SW 1271 (cell line): ENCODE results near the gene RETSAT.
"Not testable (repeated sequence)": the region's sequence is repeated elsewhere in the genome, so short reads cannot be mapped to it uniquely, and the experiment has no call there.

Experiments used
- DNase-seq, 2 experiments: peaks; one replicate each; lab custom pipeline; 2025; lab: John Stamatoyannopoulos, UW

RETSAT gene

GRCh38 chr2:85330839-85331636 lies 23.3 kb downstream of the RETSAT start:
- DNase-seq: no peak

- DNase-seq: not testable (repeated sequence)
These were observed 24.6 kb downstream of the RETSAT start for GRCh38 chr2:85329701-85330100.

- DNase-seq: no peak
These were observed 25.1 kb downstream of the RETSAT start for GRCh38 chr2:85329181-85329651.

- DNase-seq: peak; percentile 77 to 85
These were observed 26.3 kb downstream of the RETSAT start, which contains the start of gene TGOLN2 for GRCh38 chr2:85327822-85328617. Gene TGOLN2, minus strand, starts transcription at chr2:85327989. Its CDS starts 27 bp downstream, at chr2:85327962.

GRCh38 chr2:85327160-85327821 lies 27.0 kb downstream of the RETSAT start:
- DNase-seq: no peak

GRCh38 chr2:85326406-85327159 lies 27.7 kb downstream of the RETSAT start:
- DNase-seq: no peak

GRCh38 chr2:85325466-85325811 lies 28.9 kb downstream of the RETSAT start:
- DNase-seq: no peak

- DNase-seq: no peak
These were observed 29.5 kb downstream of the RETSAT start for GRCh38 chr2:85324639-85325465.

GRCh38 chr2:85323988-85324367 lies 30.4 kb downstream of the RETSAT start:
- DNase-seq: not testable (repeated sequence)

GRCh38 chr2:85323351-85323987 lies 30.9 kb downstream of the RETSAT start:
- DNase-seq: no peak

- no peak for DNase-seq
These were observed 34.5 kb downstream of the RETSAT start for GRCh38 chr2:85319796-85320195.

GRCh38 chr2:85318222-85319074 lies 35.9 kb downstream of the RETSAT start:
- peak in 1 of 2 experiments; percentile 22 for DNase-seq

GRCh38 chr2:85315921-85316320 lies 38.4 kb downstream of the RETSAT start:
- DNase-seq: not testable (repeated sequence)

GRCh38 chr2:85314884-85315242 lies 39.5 kb downstream of the RETSAT start:
- no peak for DNase-seq

GRCh38 chr2:85312404-85312803 lies 41.9 kb downstream of the RETSAT start:
- DNase-seq: no peak

GRCh38 chr2:85310330-85310729 lies 44.0 kb downstream of the RETSAT start:
- no peak for DNase-seq

GRCh38 chr2:85309699-85310321 lies 44.5 kb downstream of the RETSAT start:
- DNase-seq: no peak

GRCh38 chr2:85308896-85309555 lies 45.3 kb downstream of the RETSAT start:
- no peak for DNase-seq
